ENCODE data around the gene DPP6.

DPP6 gene

DNA sequence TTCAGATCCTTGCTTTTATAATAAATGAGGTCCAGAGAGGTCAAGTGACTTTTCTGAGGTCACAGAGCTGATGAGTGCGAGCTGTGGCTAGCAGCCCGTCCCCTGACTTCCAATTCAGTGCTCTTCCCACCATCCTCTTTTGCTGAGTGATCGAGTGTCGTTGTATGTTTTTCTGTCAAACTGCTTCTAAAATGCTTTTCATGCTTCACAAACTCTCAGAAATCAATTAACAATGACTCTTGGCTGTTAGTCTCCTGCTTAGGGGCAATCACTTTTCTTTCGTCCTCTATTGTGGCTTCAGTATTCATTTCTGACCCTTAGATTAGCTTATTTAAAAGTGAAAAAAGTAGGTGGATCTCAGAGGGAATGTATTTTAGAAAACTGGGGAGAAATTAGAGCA is 423.7 kb downstream of the DPP6 start:
- Histone ChIP-seq H3K4me3 (replicated peaks; ENCODE audit: low read depth, low read length) (no peak overlapping the region), H3K27me3 (replicated peaks; ENCODE audit: control insufficient read depth, insufficient read depth, low read length) (no peaks in the 10 kb centered on the region), H3K36me3 (ENCODE audit: control insufficient read depth, insufficient read depth, low read length) (no peaks in the 10 kb centered on the region)
- no peak for DNase-seq (ENCODE audit: extremely low read depth, insufficient read length)
- TF ChIP-seq, protein P1, sequence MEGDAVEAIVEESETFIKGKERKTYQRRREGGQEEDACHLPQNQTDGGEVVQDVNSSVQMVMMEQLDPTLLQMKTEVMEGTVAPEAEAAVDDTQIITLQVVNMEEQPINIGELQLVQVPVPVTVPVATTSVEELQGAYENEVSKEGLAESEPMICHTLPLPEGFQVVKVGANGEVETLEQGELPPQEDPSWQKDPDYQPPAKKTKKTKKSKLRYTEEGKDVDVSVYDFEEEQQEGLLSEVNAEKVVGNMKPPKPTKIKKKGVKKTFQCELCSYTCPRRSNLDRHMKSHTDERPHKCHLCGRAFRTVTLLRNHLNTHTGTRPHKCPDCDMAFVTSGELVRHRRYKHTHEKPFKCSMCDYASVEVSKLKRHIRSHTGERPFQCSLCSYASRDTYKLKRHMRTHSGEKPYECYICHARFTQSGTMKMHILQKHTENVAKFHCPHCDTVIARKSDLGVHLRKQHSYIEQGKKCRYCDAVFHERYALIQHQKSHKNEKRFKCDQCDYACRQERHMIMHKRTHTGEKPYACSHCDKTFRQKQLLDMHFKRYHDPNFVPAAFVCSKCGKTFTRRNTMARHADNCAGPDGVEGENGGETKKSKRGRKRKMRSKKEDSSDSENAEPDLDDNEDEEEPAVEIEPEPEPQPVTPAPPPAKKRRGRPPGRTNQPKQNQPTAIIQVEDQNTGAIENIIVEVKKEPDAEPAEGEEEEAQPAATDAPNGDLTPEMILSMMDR (IDR thresholded peaks at IDR 0.05; ENCODE audit: insufficient read depth, low read length, poor library complexity, severe bottlenecking): no peak

DNA sequence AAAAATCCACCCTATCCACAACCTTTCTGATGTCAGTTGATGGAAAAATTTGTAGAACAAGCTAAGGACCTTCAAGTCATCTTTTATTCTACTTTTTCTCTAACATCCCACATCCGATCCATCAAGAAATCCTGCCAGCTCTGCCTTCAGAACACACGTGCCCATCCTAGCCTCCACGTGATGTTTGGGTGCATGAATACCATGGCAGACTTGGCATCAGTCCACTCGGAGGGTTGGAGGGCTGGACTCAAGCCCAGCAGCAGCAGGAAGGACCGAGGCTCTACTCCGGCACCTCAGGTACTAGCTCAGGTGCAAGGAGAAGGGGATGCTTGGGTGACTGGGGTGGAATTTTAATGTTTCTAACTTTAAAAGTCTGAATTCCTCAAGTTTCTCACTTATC is 428.6 kb downstream of the DPP6 start:
- Histone ChIP-seq H3K36me3 (ENCODE audit: control insufficient read depth, insufficient read depth, low read length) (no peaks in the 10 kb centered on the region), H3K4me3 (replicated peaks; ENCODE audit: low read depth, low read length) (no peak overlapping the region), H3K27me3 (replicated peaks; ENCODE audit: control insufficient read depth, insufficient read depth, low read length) (no peaks in the 10 kb centered on the region)
- TF ChIP-seq, protein P1 (IDR thresholded peaks at IDR 0.05; ENCODE audit: insufficient read depth, low read length, poor library complexity, severe bottlenecking): no peak
- no peak for DNase-seq (ENCODE audit: extremely low read depth, insufficient read length)

DNA sequence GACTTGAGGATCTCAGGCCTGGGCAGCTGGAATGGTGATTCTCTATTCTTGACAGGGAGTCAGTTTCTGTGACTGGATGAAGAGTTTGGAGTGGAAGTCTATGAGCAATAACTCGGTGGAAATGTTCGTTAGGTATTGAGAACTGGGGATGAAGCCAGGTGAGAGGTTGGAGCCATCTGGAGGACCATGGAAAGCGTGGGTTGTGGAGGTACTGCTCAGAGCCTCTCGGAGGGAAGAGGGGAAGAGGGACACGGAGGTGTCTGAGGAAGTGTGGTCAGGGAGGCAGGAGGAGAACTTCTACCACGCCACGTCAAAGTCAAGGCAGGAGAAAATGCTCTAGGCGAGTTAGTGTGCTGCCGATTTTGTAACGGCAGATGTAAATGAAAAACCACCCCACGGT is 430.7 kb downstream of the DPP6 start:
- TF ChIP-seq, protein P1 (IDR thresholded peaks at IDR 0.05; ENCODE audit: insufficient read depth, low read length, poor library complexity, severe bottlenecking): no peak
- Histone ChIP-seq H3K27me3 (replicated peaks; ENCODE audit: control insufficient read depth, insufficient read depth, low read length) (no peaks in the 10 kb centered on the region), H3K4me3 (replicated peaks; ENCODE audit: low read depth, low read length) (no peak overlapping the region), H3K36me3 (ENCODE audit: control insufficient read depth, insufficient read depth, low read length) (no peaks in the 10 kb centered on the region)
- DNase-seq (ENCODE audit: extremely low read depth, insufficient read length): no peak

DNA sequence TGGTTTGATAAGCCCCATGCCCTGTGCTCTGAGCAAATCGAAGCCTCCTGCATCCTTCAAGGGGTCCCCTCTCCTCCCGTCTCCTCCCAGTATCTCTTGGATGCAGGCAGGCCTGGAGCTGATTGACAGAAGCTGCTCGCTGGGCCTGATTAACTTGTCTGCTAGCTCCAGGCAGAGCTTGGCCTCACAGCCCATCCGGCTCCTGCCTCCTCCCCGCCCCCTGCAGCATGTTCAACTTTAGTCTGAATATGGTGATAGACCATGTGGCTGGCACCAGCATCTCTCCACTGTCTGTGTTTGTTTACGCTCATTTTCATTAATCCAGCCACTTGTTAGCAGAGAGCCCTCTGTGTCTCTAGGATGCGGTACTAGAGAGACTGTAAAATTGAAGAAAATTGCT is 432.2 kb downstream of the DPP6 start:
- Histone ChIP-seq H3K36me3 (ENCODE audit: control insufficient read depth, insufficient read depth, low read length) (no peaks in the 10 kb centered on the region), H3K27me3 (replicated peaks; ENCODE audit: control insufficient read depth, insufficient read depth, low read length) (no peaks in the 10 kb centered on the region), H3K4me3 (replicated peaks; ENCODE audit: low read depth, low read length) (no peak overlapping the region)
- TF ChIP-seq, protein P1 (IDR thresholded peaks at IDR 0.05; ENCODE audit: insufficient read depth, low read length, poor library complexity, severe bottlenecking): no peak
- no peak for DNase-seq (ENCODE audit: extremely low read depth, insufficient read length)

DNA sequence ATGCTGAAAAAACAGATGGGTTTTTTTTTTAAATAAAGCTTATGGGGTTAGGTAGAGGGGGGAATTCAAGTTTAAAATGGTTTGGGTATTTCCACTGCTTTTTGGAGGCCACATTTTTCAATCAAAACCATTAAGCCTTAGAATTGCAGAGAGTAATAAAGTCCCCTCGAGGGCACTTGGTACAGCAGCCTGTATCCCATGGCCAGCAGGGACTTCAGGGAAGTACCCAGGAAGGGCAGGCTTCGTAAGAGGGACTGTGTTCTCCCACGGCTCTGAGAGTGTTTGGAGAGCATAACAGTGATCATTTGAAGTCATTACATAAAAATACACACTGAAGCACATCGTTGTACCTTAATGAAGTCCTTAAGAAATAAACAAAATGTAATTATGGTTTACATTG is 432.7 kb downstream of the DPP6 start:
- TF ChIP-seq, protein P1 (IDR thresholded peaks at IDR 0.05; ENCODE audit: insufficient read depth, low read length, poor library complexity, severe bottlenecking): no peak
- no peaks in the 10 kb centered on the region for H3K27me3 ChIP-seq (replicated peaks; ENCODE audit: control insufficient read depth, insufficient read depth, low read length)
- no peak for DNase-seq (ENCODE audit: extremely low read depth, insufficient read length)
- H3K4me3 ChIP-seq (replicated peaks; ENCODE audit: low read depth, low read length): no peak overlapping the region
- no peaks in the 10 kb centered on the region for H3K36me3 ChIP-seq (ENCODE audit: control insufficient read depth, insufficient read depth, low read length)

DNA sequence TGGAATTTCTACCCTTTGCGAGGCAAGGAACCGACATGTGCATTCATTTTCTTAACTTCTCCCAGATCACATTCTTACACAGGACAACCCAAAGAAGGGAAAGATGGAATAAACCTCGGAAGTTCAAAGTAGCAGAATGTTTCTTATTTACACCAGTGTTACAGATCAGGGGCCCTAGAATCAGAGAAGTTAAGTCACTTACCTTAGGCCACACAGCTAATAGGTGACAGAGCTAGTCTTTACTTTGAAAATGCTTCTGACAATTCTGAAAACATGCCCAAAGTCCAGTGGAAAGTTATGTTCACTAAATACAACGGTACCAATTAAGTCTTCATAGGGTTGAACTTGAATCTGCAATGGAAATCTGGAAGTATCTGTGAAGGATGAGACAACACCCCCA is 437.7 kb downstream of the DPP6 start:
- Histone ChIP-seq H3K27me3 (replicated peaks; ENCODE audit: control insufficient read depth, insufficient read depth, low read length) (no peaks in the 10 kb centered on the region), H3K4me3 (replicated peaks; ENCODE audit: low read depth, low read length) (no peak overlapping the region)
- TF ChIP-seq, protein P1 (IDR thresholded peaks at IDR 0.05; ENCODE audit: insufficient read depth, low read length, poor library complexity, severe bottlenecking): no peak

More for the DNA sequence above, 437.7 kb downstream of the DPP6 start:
- H3K36me3 ChIP-seq (ENCODE audit: control insufficient read depth, insufficient read depth, low read length): no peaks in the 10 kb centered on the region
- DNase-seq (ENCODE audit: extremely low read depth, insufficient read length): no peak

Measured in GM06990 (cell line).